ENCODE measurements around the gene RFNG.

RFNG gene

GRCh38 chr17:82089723-82090548 lies 38.3 kb upstream of the RFNG start:
- DNase-seq: no peak

GRCh38 chr17:82088838-82089722 lies 37.5 kb upstream of the RFNG start:
- no peak for DNase-seq

GRCh38 chr17:82087961-82088837 lies 36.6 kb upstream of the RFNG start:
- DNase-seq: no peak

- no peak for DNase-seq
Observed at GRCh38 chr17:82086941-82087906, 35.6 kb upstream of the RFNG start.

GRCh38 chr17:82085931-82086764 lies 34.5 kb upstream of the RFNG start:
- DNase-seq: no peak

GRCh38 chr17:82085031-82085861 lies 33.6 kb upstream of the RFNG start:
- no peak for DNase-seq

GRCh38 chr17:82084373-82085030 lies 32.9 kb upstream of the RFNG start:
- DNase-seq: no peak

GRCh38 chr17:82083533-82084359 lies 32.1 kb upstream of the RFNG start:
- DNase-seq: no peak

GRCh38 chr17:82083009-82083408 lies 31.4 kb upstream of the RFNG start:
- no peak for DNase-seq

GRCh38 chr17:82082456-82082855 lies 30.8 kb upstream of the RFNG start:
- no peak for DNase-seq

- no peak for DNase-seq
Observed at GRCh38 chr17:82081966-82082365, 30.4 kb upstream of the RFNG start.

- no peak for DNase-seq
Observed at GRCh38 chr17:82081546-82081945, 29.9 kb upstream of the RFNG start.

GRCh38 chr17:82080789-82081464 lies 29.3 kb upstream of the RFNG start:
- no peak for DNase-seq

GRCh38 chr17:82080048-82080788 lies 28.6 kb upstream of the RFNG start:
- DNase-seq: no peak

- DNase-seq: no peak
Observed at GRCh38 chr17:82079001-82079677, 27.5 kb upstream of the RFNG start.

GRCh38 chr17:82078433-82078832 lies 26.8 kb upstream of the RFNG start:
- no peak for DNase-seq

Data from NCI-H1436 (cell line).